Measurements from ENCODE around the gene CDIPT. TPM values are rescaled to one million over a fixed set of nuclear protein-coding genes. Genes with fewer than 3 reads are reported as not detected.

The CDIPT gene
- total RNA-seq, 1 experiment from 2014 or later, result 58.3 TPM

DNA sequence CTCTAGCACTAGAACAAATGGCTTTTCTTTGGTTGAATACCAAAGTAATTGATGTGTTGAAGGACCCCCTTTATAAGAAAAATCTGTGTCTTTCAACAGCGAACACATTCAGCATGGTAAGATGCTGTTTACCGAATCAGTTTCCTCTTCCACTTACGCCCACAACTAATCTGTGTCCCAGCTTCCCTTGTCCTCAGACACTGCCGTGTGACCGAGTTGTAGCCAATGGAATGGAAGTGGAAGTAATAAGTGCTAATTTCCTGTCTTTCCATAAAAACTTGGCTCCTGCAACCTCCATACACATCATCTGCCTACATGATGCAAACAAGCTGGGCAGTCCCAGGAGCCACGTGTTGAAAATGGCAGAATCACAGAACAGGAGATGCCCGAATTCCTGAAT, 10.4 kb downstream of the CDIPT start:
- intact Hi-C loops (cut with micrococcal nuclease), result no loop called here
- no peaks in the 10 kb centered on the region for H3K27me3 ChIP-seq (ENCODE audit: insufficient read depth, low read length)
- H2AFZ ChIP-seq (ENCODE audit: low read depth, low read length, poor library complexity, severe bottlenecking), result no peak overlapping the region
- H3K9ac ChIP-seq (ENCODE audit: low read length), result no peak overlapping the region
- TF ChIP-seq POLR2A (IDR thresholded peaks at IDR 0.05; ENCODE audit: borderline replicate concordance, extremely low read depth, insufficient read depth, insufficient read length) (no peak), EZH2 (IDR thresholded peaks at IDR 0.05) (no peak), RAD21 (IDR thresholded peaks at IDR 0.05; ENCODE audit: low read depth) (no peak), CEBPB (IDR thresholded peaks at IDR 0.05; ENCODE audit: low read depth) (no peak), POLR2AphosphoS5 (IDR thresholded peaks at IDR 0.05; ENCODE audit: low read depth, low read length) (no peak), REST (IDR thresholded peaks at IDR 0.05; ENCODE audit: low read depth) (no peak), TCF7L2 (IDR thresholded peaks at IDR 0.05; ENCODE audit: borderline replicate concordance, extremely low read depth, insufficient read depth, insufficient read length) (no peak)
- TF ChIP-seq, protein P1, sequence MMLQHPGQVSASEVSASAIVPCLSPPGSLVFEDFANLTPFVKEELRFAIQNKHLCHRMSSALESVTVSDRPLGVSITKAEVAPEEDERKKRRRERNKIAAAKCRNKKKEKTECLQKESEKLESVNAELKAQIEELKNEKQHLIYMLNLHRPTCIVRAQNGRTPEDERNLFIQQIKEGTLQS (IDR thresholded peaks at IDR 0.05), result no peak
- TF ChIP-seq, protein P2, sequence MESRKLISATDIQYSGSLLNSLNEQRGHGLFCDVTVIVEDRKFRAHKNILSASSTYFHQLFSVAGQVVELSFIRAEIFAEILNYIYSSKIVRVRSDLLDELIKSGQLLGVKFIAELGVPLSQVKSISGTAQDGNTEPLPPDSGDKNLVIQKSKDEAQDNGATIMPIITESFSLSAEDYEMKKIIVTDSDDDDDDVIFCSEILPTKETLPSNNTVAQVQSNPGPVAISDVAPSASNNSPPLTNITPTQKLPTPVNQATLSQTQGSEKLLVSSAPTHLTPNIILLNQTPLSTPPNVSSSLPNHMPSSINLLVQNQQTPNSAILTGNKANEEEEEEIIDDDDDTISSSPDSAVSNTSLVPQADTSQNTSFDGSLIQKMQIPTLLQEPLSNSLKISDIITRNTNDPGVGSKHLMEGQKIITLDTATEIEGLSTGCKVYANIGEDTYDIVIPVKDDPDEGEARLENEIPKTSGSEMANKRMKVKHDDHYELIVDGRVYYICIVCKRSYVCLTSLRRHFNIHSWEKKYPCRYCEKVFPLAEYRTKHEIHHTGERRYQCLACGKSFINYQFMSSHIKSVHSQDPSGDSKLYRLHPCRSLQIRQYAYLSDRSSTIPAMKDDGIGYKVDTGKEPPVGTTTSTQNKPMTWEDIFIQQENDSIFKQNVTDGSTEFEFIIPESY (IDR thresholded peaks at IDR 0.05; ENCODE audit: extremely low read depth, insufficient replicate concordance, low read length), result no peak
- CTCF ChIA-PET, result no interaction called here
- H3K27ac ChIP-seq (ENCODE audit: low read depth, low read length), result no peak overlapping the region
- no peaks in the 10 kb centered on the region for H3K79me2 ChIP-seq (ENCODE audit: insufficient read depth, low read length)
- POLR2A ChIA-PET, result no interaction called here
- no peaks in the 10 kb centered on the region for H4K20me1 ChIP-seq (ENCODE audit: insufficient read depth)
- RAD21 ChIA-PET (ENCODE audit: low non-redundant PET in 1 of 2, low total read pairs in 2 of 2, uncharacterized antibody in 2 of 2, unreplicated experiment in 2 of 2), result no interaction called here
- H3K9me3 ChIP-seq (ENCODE audit: control insufficient read depth in 1 of 2, insufficient read depth in 1 of 2, low read depth in 1 of 2, low read length in 2 of 2), result no peaks in the 10 kb centered on the region
- DNase-seq (ENCODE audit: low read depth, low spot score) (no peak), ATAC-seq (no peak)
- BruUV-seq (replicated peaks), result no TSS peak
- no peaks in the 10 kb centered on the region for H3K9me2 ChIP-seq (ENCODE audit: insufficient read depth)
- H3K4me1 ChIP-seq (ENCODE audit: control insufficient read depth in 1 of 2, insufficient read depth in 2 of 2, low read length in 2 of 2), result peaks cover 0 to 5% of the 10 kb centered on the region in 2 experiments; a peak in 3 of 4 replicates
- no peaks in the 10 kb centered on the region for H3K36me3 ChIP-seq (ENCODE audit: control insufficient read depth in 1 of 2, insufficient read depth in 2 of 2, low read length in 2 of 2)
- H3K4me2 ChIP-seq (ENCODE audit: low read length), result no peak overlapping the region
- H3K4me3 ChIP-seq (replicated peaks in 1 of 2; ENCODE audit: low read depth in 1 of 2, low read length in 2 of 2), result no peak overlapping the region

Measured in HCT116 (cell line).